GM12865 (cell line): Measurements from ENCODE around the gene DIP2C.
"Not testable (repeated sequence)": the region's sequence is repeated elsewhere in the genome, so short reads cannot be mapped to it uniquely, and the experiment has no call there.

Experiments
- DNase-seq: peaks from one replicate; pipeline ENCODE4 v3.0.0; 2010; ENCODE audit warnings: low read depth
- H3K4me3 ChIP-seq: 2 replicates; pipeline ENCODE4 v1.5.1; 2011; ENCODE audit warnings: mild to moderate bottlenecking, low read depth, low read length, control low read depth
- TF ChIP-seq, protein P1 (sequence below): IDR thresholded peaks from 2 replicates; pipeline ENCODE4 v1.5.1; 2011; ENCODE audit warnings: low read length, control low read depth, low read depth, inconsistent platforms; ENCODE audit not compliant: insufficient read depth; ENCODE audit errors: missing control alignments

DIP2C gene

DNA sequence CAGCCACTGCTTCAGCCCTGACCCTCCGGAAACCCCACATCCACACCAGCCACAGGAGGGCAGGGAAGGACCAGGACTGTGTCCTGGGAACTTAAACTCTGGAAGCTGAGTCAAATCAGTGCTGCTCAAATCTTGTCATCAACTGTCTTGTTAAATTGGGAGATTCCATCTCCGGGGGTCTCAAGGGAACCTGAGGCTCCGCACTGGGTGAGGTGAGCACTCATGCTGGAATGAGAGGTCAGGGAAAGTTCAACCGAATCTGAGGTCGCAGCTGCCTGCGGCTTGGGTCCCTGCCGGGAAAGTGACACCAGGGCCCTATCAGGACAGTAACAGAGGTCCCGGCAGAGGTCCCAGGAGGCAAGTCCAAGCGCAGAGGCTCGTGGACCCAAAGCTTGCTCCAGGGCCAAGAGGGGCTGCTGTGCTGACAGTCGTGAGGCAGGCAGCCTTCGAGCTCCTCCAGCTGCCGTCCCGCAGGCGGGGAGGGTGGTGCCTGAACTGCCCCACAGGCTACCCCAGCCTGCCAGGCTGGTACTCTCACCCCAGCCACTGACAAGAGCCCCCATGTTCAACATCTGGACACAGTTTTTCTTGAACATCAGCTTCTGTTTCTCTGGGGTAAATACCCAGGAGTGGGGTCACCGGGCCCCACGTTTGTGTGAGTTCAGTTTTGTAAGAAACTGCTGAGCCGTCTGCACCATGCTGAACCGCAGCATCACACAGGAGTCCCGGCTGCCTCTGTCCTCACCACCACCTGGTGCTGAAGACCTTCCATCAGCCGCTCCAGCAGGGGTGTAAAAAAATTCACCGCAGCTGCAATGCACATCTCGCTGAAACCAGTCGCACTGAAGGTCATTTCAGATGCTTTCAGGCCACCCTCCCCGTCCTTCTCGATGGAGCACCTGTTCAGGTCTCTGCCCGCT is 101.0 kb downstream of the DIP2C start:
- DNase-seq, result no peak
- no peak overlapping the region for H3K4me3 ChIP-seq

DNA sequence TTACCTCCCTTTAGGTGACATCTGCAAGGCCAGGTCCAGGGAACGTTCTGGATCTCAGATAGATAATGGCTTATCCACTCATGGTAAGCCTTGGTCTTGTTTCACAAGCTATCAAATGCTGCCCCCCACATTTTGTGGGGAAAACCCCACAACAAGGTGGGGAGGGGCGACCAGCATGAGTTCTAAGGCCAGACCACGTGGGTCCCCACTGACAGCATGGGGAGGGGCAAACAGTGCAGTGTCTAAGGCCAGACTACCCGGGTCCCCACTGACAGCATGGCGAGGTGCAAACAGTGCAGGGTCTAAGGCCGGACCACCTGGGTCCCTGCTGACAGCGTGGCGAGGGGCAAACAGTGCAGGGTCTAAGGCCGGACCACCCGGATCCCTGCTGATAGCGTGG is 102.8 kb downstream of the DIP2C start:
- no peak overlapping the region for H3K4me3 ChIP-seq
- no peak for DNase-seq
- TF ChIP-seq, protein P1, sequence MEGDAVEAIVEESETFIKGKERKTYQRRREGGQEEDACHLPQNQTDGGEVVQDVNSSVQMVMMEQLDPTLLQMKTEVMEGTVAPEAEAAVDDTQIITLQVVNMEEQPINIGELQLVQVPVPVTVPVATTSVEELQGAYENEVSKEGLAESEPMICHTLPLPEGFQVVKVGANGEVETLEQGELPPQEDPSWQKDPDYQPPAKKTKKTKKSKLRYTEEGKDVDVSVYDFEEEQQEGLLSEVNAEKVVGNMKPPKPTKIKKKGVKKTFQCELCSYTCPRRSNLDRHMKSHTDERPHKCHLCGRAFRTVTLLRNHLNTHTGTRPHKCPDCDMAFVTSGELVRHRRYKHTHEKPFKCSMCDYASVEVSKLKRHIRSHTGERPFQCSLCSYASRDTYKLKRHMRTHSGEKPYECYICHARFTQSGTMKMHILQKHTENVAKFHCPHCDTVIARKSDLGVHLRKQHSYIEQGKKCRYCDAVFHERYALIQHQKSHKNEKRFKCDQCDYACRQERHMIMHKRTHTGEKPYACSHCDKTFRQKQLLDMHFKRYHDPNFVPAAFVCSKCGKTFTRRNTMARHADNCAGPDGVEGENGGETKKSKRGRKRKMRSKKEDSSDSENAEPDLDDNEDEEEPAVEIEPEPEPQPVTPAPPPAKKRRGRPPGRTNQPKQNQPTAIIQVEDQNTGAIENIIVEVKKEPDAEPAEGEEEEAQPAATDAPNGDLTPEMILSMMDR, result no peak

More for the DNA sequence above, 101.0 kb downstream of the DIP2C start:
- TF ChIP-seq, protein P1, result no peak

DNA sequence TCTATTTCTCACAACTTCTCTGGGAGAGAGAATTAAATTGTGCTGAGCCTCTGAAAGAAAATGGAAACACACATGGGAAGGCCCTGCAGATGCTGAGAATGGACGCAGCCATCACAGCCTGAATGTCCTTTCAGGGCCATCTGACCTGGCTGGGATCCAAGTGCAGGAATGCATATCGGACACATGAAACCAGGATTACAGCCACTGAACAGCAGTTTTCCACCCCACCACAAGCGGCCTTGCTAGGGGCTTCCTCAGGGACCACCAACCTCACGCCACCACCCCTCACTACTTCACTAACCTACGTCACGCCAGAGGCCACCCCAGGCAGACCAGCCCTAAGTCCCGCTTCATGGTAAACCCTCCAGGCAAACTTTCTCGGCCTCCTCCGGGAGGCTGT is 103.3 kb downstream of the DIP2C start:
- TF ChIP-seq, protein P1, result no peak
- H3K4me3 ChIP-seq, result no peak overlapping the region
- no peak for DNase-seq

DNA sequence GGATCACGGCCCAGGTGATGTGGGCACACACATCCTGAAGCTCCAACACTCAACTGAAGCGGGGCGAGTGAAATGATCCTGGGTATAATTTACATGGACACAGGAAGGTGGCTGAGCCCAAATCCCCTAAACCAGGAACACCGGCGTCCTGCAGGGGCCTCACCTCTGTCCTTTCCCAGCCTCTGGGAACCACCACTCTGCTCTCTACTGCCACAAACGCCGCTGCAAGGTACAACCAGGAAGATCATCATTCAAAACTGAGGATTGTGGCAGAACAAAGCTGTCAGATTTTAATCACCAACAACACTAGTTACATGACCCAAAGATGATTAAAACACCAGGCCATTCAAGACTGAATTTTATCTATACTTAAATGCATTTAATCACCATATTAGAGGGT is 104.0 kb downstream of the DIP2C start:
- TF ChIP-seq, protein P1, result no peak
- no peak for DNase-seq

DNA sequence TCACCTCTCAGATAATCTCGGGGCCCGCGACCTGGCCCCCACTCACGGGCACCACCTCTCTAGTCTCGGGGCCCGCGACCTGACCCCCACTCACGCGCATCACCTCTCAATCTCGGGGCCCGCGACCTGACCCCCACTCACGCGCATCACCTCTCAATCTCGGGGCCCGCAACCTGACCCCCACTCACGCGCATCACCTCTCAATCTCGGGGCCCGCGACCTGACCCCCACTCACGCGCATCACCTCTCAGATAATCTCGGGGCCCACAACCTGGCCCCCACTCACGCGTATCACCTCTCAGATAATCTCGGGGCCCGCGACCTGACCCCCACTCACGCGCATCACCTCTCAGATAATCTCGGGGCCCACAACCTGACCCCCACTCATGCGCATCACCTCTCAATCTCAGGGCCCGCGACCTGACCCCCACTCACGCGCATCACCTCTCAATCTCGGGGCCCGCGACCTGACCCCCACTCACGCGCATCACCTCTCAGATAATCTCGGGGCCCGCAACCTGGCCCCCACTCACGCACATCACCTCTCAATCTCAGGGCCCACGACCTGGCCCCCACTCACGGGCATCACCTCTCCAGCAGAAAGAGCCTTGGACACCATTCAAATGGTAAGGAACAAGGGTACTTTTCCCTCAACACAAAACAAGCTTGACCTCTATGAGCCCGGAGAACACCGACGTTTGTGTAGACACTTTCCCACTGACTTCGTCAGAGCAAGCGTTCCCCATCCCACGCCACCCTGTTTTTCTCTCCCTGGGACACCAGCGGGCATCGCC is 104.8 kb downstream of the DIP2C start:
- not testable (repeated sequence) for DNase-seq, H3K4me3 ChIP-seq

More for the DNA sequence above, 104.0 kb downstream of the DIP2C start:
- no peak overlapping the region for H3K4me3 ChIP-seq

DNA sequence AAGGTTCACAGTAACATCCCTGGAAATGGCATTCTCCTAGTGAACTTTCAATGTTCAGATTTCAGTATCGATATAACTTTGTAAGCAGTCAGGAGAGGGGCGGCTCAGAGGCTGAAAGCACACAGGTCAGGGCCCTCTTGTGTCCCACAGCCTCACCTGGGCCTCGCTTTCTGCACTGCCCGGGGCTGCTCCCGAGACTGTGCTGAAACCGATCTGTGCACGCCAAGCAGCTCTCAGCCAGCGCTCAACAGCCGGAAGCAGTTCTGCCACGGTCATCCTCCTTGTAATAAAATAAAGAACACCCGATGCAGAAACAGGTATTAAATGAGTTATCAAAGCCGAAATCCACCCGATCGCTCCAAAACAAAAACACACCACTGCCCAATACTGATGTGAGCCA is 106.0 kb downstream of the DIP2C start:
- TF ChIP-seq, protein P1, result no peak
- DNase-seq, result no peak
- no peak overlapping the region for H3K4me3 ChIP-seq

DNA sequence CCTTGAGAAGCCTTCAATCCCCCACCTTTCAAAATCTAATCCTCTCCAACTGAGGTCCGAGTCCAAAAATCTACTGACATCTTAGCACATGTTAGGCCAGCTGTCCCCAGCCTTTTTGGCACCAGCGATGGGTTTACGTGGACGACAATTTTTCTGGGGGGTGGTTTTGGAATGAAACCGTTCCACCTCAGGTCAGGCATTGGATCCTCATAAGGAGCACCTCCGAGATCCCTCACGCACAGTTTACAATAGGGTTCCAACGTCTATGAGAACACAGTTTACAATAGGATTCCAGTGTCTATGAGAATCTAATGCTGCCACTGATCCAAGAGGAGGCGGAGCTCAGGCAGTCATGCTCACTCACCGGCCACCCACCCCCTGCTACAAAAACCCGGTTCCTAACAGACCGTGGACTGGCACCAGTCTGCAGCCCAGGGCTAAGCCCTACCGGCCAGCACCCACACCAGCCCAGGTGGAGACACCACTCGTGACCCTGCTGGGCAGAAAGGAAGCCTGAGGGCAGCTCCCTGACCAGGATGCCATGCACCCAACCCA is 107.6 kb downstream of the DIP2C start:
- TF ChIP-seq, protein P1, result no peak
- no peak for DNase-seq
- H3K4me3 ChIP-seq, result no peak overlapping the region
